HG03520 (cell line): ENCODE measurements around the gene GCH1.
A peak's percentile ranks its signal among the peaks of the same experiment; 100 is the strongest.
"Not testable (repeated sequence)": the region's sequence is repeated elsewhere in the genome, so short reads cannot be mapped to it uniquely, and the experiment has no call there.

ENCODE experiments used
- ATAC-seq: cut with Tn5 transposase; IDR thresholded peaks from one replicate; pipeline ENCODE4 v1.9.1; 2021; ENCODE audit warnings: mild to moderate bottlenecking, moderate library complexity; ENCODE audit not compliant: unreplicated experiment

GCH1 gene

DNA sequence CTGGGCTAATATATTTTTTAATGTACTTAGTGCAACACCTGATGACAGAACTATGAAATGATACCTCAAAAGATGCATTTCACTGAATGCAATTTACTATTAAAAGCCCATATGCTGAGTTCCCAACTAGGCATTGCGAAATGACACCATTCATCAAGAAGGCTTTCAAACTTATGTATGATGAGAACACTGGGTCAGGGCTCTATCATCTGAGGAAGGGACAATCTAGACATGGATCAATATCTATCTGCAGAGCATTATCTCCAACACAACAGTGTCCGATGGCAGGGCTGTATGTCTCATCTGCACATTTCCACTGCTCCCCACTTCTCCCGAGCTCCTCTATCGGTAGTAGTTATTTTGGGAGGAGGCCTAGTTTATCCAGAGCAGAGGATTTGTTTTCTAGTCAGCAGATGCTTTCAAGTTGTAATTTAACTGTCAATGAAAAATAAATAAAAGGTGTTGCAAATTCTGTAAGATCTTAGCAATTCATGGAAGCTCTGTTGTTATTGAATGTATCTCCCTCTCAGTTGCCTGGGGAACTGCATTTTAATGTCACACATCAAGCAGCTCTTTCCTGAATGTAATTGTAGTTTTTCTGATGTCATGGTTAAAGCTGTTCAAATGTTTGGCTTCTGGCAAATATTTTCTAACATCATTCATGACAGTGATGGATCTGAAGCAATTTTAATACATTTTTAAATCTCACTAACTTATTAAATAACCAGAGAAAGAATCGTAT is 7.4 kb upstream of the GCH1 start:
- no peak for ATAC-seq

GRCh38 chr14:54908973-54909372 is 6.3 kb upstream of the GCH1 start:
- not testable (repeated sequence) for ATAC-seq

- no peak for ATAC-seq
Observed at GRCh38 chr14:54908190-54908589, 5.6 kb upstream of the GCH1 start.

- ATAC-seq: no peak
Observed at GRCh38 chr14:54906075-54906474, 3.4 kb upstream of the GCH1 start.

GRCh38 chr14:54902143-54902520 is 494 bp downstream of the GCH1 start:
- peak; percentile 56 for ATAC-seq

DNA sequence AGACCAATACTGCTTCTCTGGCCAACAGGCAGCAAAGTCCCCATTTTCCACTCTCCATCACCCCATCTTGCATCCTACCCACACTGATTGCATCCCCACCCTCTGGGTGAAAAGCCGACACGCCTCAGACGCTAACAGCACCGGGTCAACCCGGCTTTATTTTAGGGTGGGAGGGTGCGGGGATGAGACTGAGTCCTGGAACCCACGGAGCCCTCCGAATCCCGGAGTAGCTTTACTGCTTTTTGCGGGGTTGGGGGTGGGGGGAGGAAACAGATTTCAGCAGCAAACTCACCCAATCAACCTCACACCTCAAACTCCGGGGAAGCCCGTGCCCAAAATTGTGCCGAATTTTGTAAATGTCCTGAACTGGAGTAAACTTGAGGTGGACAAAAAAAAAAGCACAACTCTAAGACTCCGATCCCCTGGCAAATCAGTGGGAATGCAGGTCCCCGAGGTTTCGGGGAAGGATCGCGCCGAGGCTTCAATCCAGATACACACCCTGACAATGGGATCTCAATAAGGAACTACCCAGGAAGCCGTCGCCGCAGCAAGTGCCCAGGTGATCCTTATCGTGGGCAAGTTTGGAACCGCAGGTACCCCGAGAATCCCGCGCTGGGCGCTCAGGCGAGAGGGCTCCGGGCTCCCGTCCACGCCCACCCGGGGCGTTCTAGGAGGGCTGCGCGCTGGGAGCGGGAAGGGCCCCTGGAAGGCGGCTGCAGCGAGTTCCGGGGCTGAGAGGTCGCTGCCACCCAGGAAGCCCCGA is 1.1 kb downstream of the GCH1 start:
- ATAC-seq: no peak

GRCh38 chr14:54899573-54899972 is 3.1 kb downstream of the GCH1 start:
- ATAC-seq: no peak

- not testable (repeated sequence) for ATAC-seq
Observed at GRCh38 chr14:54897809-54898555, 4.6 kb downstream of the GCH1 start.

- no peak for ATAC-seq
Observed at GRCh38 chr14:54895683-54896082, 6.9 kb downstream of the GCH1 start.

DNA sequence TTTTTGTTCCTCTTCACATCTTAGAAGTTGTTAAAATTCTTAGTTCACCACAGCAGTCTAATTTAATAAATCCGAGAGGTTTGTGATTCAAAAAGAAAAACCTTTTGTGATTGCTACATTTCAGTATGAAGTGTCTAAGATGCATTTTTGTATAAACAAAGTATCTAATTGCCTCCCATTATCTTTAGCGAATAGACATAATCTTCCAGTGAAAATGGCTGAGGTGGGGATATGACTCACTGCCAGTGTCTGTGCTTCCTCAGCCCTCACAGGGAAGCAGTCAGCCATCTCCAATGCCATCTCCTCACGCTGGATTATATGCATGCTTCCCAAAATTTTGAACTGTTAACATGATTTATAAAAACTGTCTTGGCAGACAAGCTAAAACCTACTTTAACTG is 7.6 kb downstream of the GCH1 start:
- ATAC-seq: no peak

GRCh38 chr14:54893151-54893760 is 9.4 kb downstream of the GCH1 start:
- ATAC-seq: no peak

DNA sequence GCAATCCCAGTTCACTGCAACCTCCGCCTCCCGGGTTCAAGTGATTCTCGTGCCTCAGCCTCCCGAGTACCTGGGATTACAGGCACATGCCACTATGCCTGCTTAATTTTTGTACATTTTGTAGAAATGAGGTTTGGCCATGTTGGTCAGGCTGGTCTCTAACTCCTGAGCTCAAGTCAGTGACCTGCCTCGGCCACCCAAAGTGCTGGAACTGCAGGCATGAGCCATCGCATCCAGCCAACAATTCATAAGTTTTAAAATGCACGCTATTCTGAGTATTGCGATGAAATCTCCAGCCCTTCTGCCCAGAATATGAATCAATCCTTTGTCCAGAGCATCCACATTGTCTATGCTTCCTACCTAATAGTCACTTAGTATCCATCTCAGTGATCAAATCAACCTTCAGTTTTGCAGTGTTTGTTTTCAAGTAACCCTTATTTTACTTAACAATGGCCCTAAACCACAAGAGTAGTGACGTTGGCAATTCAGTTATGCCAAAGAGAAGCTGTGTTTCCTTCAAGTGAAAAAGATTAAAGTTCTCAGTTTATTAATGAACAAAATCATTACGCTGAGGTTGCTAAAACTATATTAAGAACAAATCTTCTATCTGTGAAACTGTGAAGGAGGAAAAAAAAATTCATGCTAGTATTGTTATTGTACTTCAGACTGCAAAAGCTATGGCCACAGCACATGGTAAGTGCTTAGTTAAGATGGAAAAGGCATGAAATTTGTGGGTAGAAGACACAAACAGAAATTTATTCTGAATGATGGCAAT is 11.0 kb downstream of the GCH1 start:
- ATAC-seq: no peak

- ATAC-seq: peak; percentile 83
Observed at GRCh38 chr14:54890788-54891187, 11.8 kb downstream of the GCH1 start.

GRCh38 chr14:54889919-54890318 is 12.7 kb downstream of the GCH1 start:
- ATAC-seq: no peak

GRCh38 chr14:54882521-54882920 is 20.1 kb downstream of the GCH1 start:
- ATAC-seq: no peak

DNA sequence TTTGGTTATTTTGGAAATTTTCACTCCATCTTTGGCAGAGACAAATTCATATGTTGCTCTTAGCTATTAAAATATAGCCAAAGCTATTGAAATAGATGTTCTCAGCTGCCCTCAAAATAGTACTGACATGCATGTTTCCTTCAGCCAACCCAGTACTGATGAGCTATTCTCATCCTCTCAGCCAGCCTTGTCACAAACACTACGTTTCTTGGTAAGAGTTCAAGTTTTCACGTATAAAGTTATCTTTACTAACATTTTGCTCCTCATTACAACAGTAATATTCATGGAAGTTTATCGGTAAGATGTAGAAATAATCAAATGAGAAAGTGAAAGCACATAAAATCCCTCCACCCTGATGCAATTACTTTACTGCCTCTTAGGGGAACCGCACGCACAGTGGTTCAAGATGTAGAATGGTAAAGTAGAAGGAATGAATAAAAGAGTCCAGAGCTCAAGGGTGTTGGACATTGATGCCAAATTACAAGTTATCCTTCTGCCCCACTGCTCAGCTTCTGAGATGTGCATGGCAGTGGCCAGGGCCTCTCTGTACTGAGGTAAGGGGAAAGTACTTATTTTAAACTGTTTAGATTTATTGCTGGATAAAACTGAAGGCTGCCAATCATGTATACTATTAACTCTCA is 20.7 kb downstream of the GCH1 start:
- ATAC-seq: peak; percentile 45

- peak; percentile 39 for ATAC-seq
Observed at GRCh38 chr14:54881235-54881760, 21.3 kb downstream of the GCH1 start.

GRCh38 chr14:54877703-54878021 is 25.0 kb downstream of the GCH1 start:
- ATAC-seq: no peak

DNA sequence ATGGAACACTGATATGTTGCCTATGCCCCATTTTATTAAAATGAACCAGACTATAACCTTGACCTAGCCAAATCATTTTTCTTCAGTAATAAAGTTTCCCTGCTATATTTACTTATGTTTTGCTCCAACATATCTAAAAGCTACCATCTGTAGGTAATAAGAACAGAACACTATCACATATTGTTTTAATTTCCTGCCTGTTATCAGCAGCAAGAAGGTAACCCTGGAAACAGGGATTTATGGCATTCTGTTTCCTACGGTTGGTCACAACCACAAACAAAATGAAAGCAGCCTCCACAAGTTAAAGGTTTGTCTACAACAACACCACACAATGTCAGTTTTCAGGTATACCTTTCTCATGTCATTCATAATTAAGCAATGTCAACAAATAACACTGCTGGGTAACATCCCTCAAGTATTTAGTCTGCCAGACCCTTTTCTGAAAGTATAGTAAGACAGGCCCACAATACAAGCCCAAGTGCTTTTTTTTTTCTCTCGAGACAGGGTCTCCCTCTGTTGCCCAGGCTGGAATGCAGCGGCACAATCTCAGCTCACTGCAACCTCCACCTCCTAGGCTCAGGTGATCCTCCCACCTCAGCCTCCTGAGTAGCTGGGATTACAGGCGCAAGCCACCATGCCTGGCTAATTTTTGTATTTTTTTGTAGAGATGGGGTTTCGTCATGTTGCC is 25.5 kb downstream of the GCH1 start:
- no peak for ATAC-seq
